Measurements from ENCODE around the gene RNF144B.

DNA sequence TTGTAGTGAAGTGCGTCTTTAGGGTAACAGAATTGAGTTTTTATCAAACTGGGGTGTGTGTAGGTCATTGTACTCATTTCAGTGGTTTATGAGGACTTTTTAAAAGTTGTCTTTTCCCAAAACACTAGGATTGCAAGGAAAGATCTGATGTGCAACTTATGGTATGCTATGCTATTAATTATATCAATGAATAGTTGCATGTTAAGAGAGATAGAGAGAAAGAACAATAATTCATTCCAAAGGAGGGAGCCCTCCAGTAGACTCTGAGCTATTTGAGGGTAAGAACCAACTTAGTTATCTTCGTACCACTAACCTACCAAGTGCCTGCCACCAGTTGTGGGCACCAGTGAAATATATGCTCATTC is 117.1 kb downstream of the RNF144B start:
- TF ChIP-seq EZH2 (IDR thresholded peaks at IDR 0.05; ENCODE audit: borderline replicate concordance, insufficient read depth, low read depth, low read length, poor library complexity, severe bottlenecking) = no peak
- TF ChIP-seq, protein P1, sequence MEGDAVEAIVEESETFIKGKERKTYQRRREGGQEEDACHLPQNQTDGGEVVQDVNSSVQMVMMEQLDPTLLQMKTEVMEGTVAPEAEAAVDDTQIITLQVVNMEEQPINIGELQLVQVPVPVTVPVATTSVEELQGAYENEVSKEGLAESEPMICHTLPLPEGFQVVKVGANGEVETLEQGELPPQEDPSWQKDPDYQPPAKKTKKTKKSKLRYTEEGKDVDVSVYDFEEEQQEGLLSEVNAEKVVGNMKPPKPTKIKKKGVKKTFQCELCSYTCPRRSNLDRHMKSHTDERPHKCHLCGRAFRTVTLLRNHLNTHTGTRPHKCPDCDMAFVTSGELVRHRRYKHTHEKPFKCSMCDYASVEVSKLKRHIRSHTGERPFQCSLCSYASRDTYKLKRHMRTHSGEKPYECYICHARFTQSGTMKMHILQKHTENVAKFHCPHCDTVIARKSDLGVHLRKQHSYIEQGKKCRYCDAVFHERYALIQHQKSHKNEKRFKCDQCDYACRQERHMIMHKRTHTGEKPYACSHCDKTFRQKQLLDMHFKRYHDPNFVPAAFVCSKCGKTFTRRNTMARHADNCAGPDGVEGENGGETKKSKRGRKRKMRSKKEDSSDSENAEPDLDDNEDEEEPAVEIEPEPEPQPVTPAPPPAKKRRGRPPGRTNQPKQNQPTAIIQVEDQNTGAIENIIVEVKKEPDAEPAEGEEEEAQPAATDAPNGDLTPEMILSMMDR (IDR thresholded peaks at IDR 0.05) = peak; percentile 40
